ENCODE measurements around the gene DOLPP1. TPM values are rescaled to one million over a fixed set of nuclear protein-coding genes. Genes with fewer than 3 reads are reported as not detected.

Gene DOLPP1
- total RNA-seq, 5 donors from 2014 or later (not counting 1 experiment from before 2014, with no cell fraction given): 5.1 to 14.4 (median 11.8) TPM

GRCh38 chr9:129084087-129084486 lies 3.2 kb downstream of the DOLPP1 start:
- POLR2A ChIA-PET: no interaction called here

GRCh38 chr9:129089246-129089645 lies 8.3 kb downstream of the DOLPP1 start:
- CTCF ChIA-PET: no interaction called here
- no peaks in the 10 kb centered on the region for H3K27me3 Mint-ChIP-seq
- 98% methylated on average over 10 of the region's 15 CpGs for WGBS (ENCODE audit: insufficient coverage)

More at GRCh38 chr9:129084087-129084486, 3.2 kb downstream of the DOLPP1 start:
- H3K4me1 Mint-ChIP-seq: peaks cover 18 to 34% (median 28%) of the 10 kb centered on the region in 3 donors
- Histone ChIP-seq H3K27ac (ENCODE audit: low read length) (no peak overlapping the region), H3K36me3 (ENCODE audit: control insufficient read depth in 2 of 2, extremely low read depth in 1 of 2, insufficient read depth in 1 of 2, low read length in 1 of 2) (peaks cover 19 to 38% of the 10 kb centered on the region in 2 donors), H3K9me3 (no peaks in the 10 kb centered on the region), H3K4me3 (ENCODE audit: control insufficient read depth in 1 of 2, extremely low read depth in 1 of 2, low read length in 1 of 2) (no peak overlapping the region), H3K4me1 (ENCODE audit: control insufficient read depth in 1 of 2, extremely low read depth in 1 of 2, insufficient read depth in 2 of 2, low read length in 2 of 2) (peaks cover 11 to 41% of the 10 kb centered on the region in 2 experiments), H3K27me3 (replicated peaks in 1 of 2; ENCODE audit: control insufficient read depth in 2 of 2, extremely low read depth in 1 of 2, insufficient read depth in 2 of 2, low read length in 1 of 2) (no peaks in the 10 kb centered on the region)
- no peak overlapping the region for H3K27ac Mint-ChIP-seq
- DNase-seq: no peak
- H3K36me3 Mint-ChIP-seq: peaks cover 14% of the 10 kb centered on the region
- WGBS (ENCODE audit: insufficient coverage): 91% methylated on average over 7 of the region's 7 CpGs
- CTCF ChIA-PET: no interaction called here
- no peaks in the 10 kb centered on the region for H3K27me3 Mint-ChIP-seq
- no peaks in the 10 kb centered on the region for H3K9me3 Mint-ChIP-seq
- no peak for ATAC-seq (replicated peaks in 1 of 4)
- H3K4me3 Mint-ChIP-seq: no peak overlapping the region

DNA sequence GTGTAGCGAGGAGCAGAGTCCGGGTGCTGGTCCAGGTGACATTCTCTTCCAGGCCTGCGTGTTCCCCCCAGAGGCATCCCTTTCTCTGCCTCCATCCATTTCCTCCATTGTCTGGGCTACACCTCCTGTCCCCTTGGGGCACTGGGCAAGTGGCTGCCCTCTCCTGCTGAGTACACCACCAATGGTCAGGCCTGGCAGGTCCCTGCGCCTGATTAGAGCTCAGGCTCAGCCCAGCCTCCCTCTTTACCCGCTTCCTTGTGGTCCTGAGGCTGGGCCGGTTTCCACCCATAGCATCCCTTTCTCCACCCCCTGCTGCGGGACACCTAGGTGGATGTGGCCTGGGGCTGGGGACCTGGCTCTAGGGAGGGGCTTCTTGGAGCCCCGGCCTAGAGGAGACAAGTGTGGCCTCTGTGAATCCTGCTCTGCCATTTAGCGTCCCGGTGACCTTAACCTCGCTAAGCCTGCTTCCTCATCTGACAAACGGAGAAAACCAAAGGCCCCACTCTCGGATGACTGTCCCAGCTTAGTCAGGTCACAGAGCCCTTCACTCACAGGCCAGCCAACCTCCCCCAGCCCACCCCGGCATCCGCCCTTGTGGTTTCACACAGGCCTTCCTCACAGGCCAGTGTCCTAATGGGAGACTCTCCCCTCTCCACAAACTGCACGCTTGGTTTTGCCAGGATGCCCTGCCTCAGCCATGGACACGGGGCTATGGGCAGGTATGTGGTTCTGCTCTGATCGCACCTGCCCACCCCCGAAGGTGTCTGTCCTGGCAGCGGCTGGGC lies 12.9 kb downstream of the DOLPP1 start:
- H3K4me3 Mint-ChIP-seq: no peak overlapping the region
- no peak overlapping the region for H3K27ac Mint-ChIP-seq
- CTCF ChIA-PET: no interaction called here
- Histone ChIP-seq H3K36me3 (ENCODE audit: control insufficient read depth in 2 of 2, extremely low read depth in 1 of 2, insufficient read depth in 1 of 2, low read length in 1 of 2) (peaks cover 12 to 13% of the 10 kb centered on the region in 2 donors), H3K27me3 (replicated peaks in 1 of 2; ENCODE audit: control insufficient read depth in 2 of 2, extremely low read depth in 1 of 2, insufficient read depth in 2 of 2, low read length in 1 of 2) (no peaks in the 10 kb centered on the region), H3K4me3 (ENCODE audit: control insufficient read depth in 1 of 2, extremely low read depth in 1 of 2, low read length in 1 of 2) (no peak overlapping the region), H3K9me3 (no peaks in the 10 kb centered on the region), H3K27ac (ENCODE audit: low read length) (no peak overlapping the region), H3K4me1 (ENCODE audit: control insufficient read depth in 1 of 2, extremely low read depth in 1 of 2, insufficient read depth in 2 of 2, low read length in 2 of 2) (no peaks in the 10 kb centered on the region)
- WGBS (ENCODE audit: insufficient coverage): 91% methylated on average over 15 of the region's 20 CpGs
- DNase-seq (no peak), ATAC-seq (replicated peaks in 1 of 4) (no peak)
- no peaks in the 10 kb centered on the region for H3K9me3 Mint-ChIP-seq
- POLR2A ChIA-PET: no interaction called here
- no peaks in the 10 kb centered on the region for H3K4me1 Mint-ChIP-seq
- H3K36me3 Mint-ChIP-seq: peaks cover 9% of the 10 kb centered on the region
- H3K27me3 Mint-ChIP-seq: no peaks in the 10 kb centered on the region

More at GRCh38 chr9:129089246-129089645, 8.3 kb downstream of the DOLPP1 start:
- Mint-ChIP-seq H3K27ac (no peak overlapping the region), H3K4me3 (no peak overlapping the region), H3K4me1 (peaks cover 0 to 2% (median 0%) of the 10 kb centered on the region in 3 donors), H3K9me3 (no peaks in the 10 kb centered on the region), H3K36me3 (peaks cover 17% of the 10 kb centered on the region)
- ATAC-seq (replicated peaks in 1 of 4) (no peak), DNase-seq (no peak)
- POLR2A ChIA-PET: interaction anchor here in 1 of 2 donors (0.5 kb wide), 1 partner anchor 555 kb away, joined by 3 read pairs; no protein-coding TSS in a partner anchor
- Histone ChIP-seq H3K4me1 (ENCODE audit: control insufficient read depth in 1 of 2, extremely low read depth in 1 of 2, insufficient read depth in 2 of 2, low read length in 2 of 2) (peaks cover 0 to 2% of the 10 kb centered on the region in 2 experiments), H3K27me3 (replicated peaks in 1 of 2; ENCODE audit: control insufficient read depth in 2 of 2, extremely low read depth in 1 of 2, insufficient read depth in 2 of 2, low read length in 1 of 2) (no peaks in the 10 kb centered on the region), H3K27ac (ENCODE audit: low read length) (no peak overlapping the region), H3K4me3 (ENCODE audit: control insufficient read depth in 1 of 2, extremely low read depth in 1 of 2, low read length in 1 of 2) (no peak overlapping the region), H3K36me3 (ENCODE audit: control insufficient read depth in 2 of 2, extremely low read depth in 1 of 2, insufficient read depth in 1 of 2, low read length in 1 of 2) (peaks cover 29 to 49% of the 10 kb centered on the region in 2 donors), H3K9me3 (no peaks in the 10 kb centered on the region)

- DNase-seq (no peak), ATAC-seq (replicated peaks in 1 of 4) (no peak)
- WGBS (ENCODE audit: insufficient coverage): 93% methylated on average over 13 of the region's 13 CpGs
- CTCF ChIA-PET: no interaction called here
- H3K4me3 ChIP-seq (ENCODE audit: control insufficient read depth in 1 of 2, extremely low read depth in 1 of 2, low read length in 1 of 2): no peak overlapping the region
- H3K27ac ChIP-seq (ENCODE audit: low read length): no peak overlapping the region
- POLR2A ChIA-PET: no interaction called here
- peaks cover 6 to 9% of the 10 kb centered on the region in 2 donors for H3K36me3 ChIP-seq (ENCODE audit: control insufficient read depth in 2 of 2, extremely low read depth in 1 of 2, insufficient read depth in 1 of 2, low read length in 1 of 2)
- H3K4me1 ChIP-seq (ENCODE audit: control insufficient read depth in 1 of 2, extremely low read depth in 1 of 2, insufficient read depth in 2 of 2, low read length in 2 of 2): no peaks in the 10 kb centered on the region
- Mint-ChIP-seq H3K4me1 (no peaks in the 10 kb centered on the region), H3K4me3 (no peak overlapping the region), H3K27ac (no peak overlapping the region), H3K27me3 (no peaks in the 10 kb centered on the region), H3K9me3 (no peaks in the 10 kb centered on the region), H3K36me3 (peaks cover 7% of the 10 kb centered on the region)
- no peaks in the 10 kb centered on the region for H3K9me3 ChIP-seq
- H3K27me3 ChIP-seq (replicated peaks in 1 of 2; ENCODE audit: control insufficient read depth in 2 of 2, extremely low read depth in 1 of 2, insufficient read depth in 2 of 2, low read length in 1 of 2): no peaks in the 10 kb centered on the region
Observed at GRCh38 chr9:129094387-129095169, 13.7 kb downstream of the DOLPP1 start.

DNA sequence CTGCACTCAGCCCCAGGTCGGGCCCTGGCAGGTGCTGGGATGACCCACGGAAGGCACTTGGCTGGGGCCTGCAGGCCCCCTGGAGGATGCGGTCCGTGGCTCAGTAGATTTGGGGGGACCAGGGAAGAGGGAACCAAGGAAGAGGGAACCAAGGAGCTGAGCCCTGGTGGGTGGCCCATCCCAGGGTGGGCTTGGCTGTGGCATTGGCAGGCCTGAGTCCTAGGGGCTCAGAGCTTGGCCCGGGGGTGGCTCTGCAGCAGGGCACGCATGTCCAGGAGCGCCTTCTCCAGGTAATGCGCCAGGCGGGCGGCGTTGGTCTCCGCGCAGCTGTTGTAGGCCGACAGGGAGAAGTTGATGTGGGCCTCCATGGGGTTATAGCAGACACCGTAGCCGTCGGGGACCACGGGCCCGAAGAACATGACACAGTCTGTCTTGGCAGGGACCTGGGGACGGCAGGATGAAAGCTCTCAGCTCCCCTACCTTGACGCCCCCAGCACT lies 14.3 kb downstream of the DOLPP1 start:
- peaks cover 2% of the 10 kb centered on the region for H3K36me3 Mint-ChIP-seq
- CTCF ChIA-PET: no interaction called here
- no peak overlapping the region for H3K4me3 Mint-ChIP-seq
- no peaks in the 10 kb centered on the region for H3K27me3 Mint-ChIP-seq
- no peaks in the 10 kb centered on the region for H3K27me3 ChIP-seq (replicated peaks in 1 of 2; ENCODE audit: control insufficient read depth in 2 of 2, extremely low read depth in 1 of 2, insufficient read depth in 2 of 2, low read length in 1 of 2)
- H3K27ac ChIP-seq (ENCODE audit: low read length): no peak overlapping the region
- no peak overlapping the region for H3K27ac Mint-ChIP-seq
- no peaks in the 10 kb centered on the region for H3K4me1 Mint-ChIP-seq
- POLR2A ChIA-PET: no interaction called here
- no peaks in the 10 kb centered on the region for H3K9me3 ChIP-seq
- WGBS (ENCODE audit: insufficient coverage): 95% methylated on average over 20 of the region's 21 CpGs
- DNase-seq (no peak), ATAC-seq (replicated peaks in 1 of 4) (no peak)
- peaks cover 0 to 4% of the 10 kb centered on the region in 2 donors for H3K36me3 ChIP-seq (ENCODE audit: control insufficient read depth in 2 of 2, extremely low read depth in 1 of 2, insufficient read depth in 1 of 2, low read length in 1 of 2)
- H3K4me3 ChIP-seq (ENCODE audit: control insufficient read depth in 1 of 2, extremely low read depth in 1 of 2, low read length in 1 of 2): no peak overlapping the region
- H3K4me1 ChIP-seq (ENCODE audit: control insufficient read depth in 1 of 2, extremely low read depth in 1 of 2, insufficient read depth in 2 of 2, low read length in 2 of 2): no peaks in the 10 kb centered on the region
- no peaks in the 10 kb centered on the region for H3K9me3 Mint-ChIP-seq

GRCh38 chr9:129095908-129096307 lies 15.0 kb downstream of the DOLPP1 start:
- no peak overlapping the region for H3K4me3 ChIP-seq (ENCODE audit: control insufficient read depth in 1 of 2, extremely low read depth in 1 of 2, low read length in 1 of 2)
- ATAC-seq (replicated peaks in 1 of 4): no peak
- no peak overlapping the region for H3K27ac ChIP-seq (ENCODE audit: low read length)
- 90% methylated on average over 10 of the region's 12 CpGs for WGBS (ENCODE audit: insufficient coverage)
- no peaks in the 10 kb centered on the region for H3K9me3 ChIP-seq
- ChIA-PET POLR2A (no interaction called here), CTCF (no interaction called here)
- H3K27me3 ChIP-seq (replicated peaks in 1 of 2; ENCODE audit: control insufficient read depth in 2 of 2, extremely low read depth in 1 of 2, insufficient read depth in 2 of 2, low read length in 1 of 2): no peaks in the 10 kb centered on the region
- Mint-ChIP-seq H3K27me3 (no peaks in the 10 kb centered on the region), H3K27ac (no peak overlapping the region), H3K9me3 (no peaks in the 10 kb centered on the region), H3K36me3 (peaks cover 2% of the 10 kb centered on the region), H3K4me1 (no peaks in the 10 kb centered on the region), H3K4me3 (no peak overlapping the region)
- no peaks in the 10 kb centered on the region for H3K36me3 ChIP-seq (ENCODE audit: control insufficient read depth in 2 of 2, extremely low read depth in 1 of 2, insufficient read depth in 1 of 2, low read length in 1 of 2)
- H3K4me1 ChIP-seq (ENCODE audit: control insufficient read depth in 1 of 2, extremely low read depth in 1 of 2, insufficient read depth in 2 of 2, low read length in 2 of 2): no peaks in the 10 kb centered on the region
- no peak for DNase-seq
